Measurements from ENCODE around the gene NOP58. TPM values are rescaled to one million over a fixed set of nuclear protein-coding genes. Genes with fewer than 3 reads are reported as not detected.
"Not testable (repeated sequence)": the region's sequence is repeated elsewhere in the genome, so short reads cannot be mapped to it uniquely, and the experiment has no call there.

NOP58 gene
- total RNA-seq, 1 donor from 2014 or later, result 22.8 TPM

GRCh38 chr2:202290316-202290715 is 24.8 kb downstream of the NOP58 start:
- ATAC-seq (no peak), DNase-seq (ENCODE audit: missing footprints) (no peak)
- intact Hi-C loops (cut with DNase I), result no loop called here

DNA sequence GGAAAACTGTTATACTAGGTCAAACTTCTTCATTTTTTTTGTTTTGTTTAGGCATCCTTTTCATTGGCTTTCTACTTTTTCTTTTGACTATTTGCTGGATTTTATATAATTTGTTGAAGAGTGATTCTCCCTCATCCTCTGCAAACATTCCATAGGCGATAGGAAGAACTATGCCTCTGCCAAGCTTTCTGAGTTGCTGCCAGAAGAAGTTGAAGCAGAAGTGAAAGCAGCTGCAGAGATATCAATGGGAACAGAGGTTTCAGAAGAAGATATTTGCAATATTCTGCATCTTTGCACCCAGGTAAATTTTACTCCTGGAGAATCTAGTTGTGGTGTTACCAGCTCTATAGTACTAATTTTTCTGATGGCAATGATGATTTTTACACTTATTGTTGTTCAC is 25.4 kb downstream of the NOP58 start:
- intact Hi-C loops (cut with DNase I), result no loop called here
- ATAC-seq, result no peak
- no peak for DNase-seq (ENCODE audit: missing footprints)

DNA sequence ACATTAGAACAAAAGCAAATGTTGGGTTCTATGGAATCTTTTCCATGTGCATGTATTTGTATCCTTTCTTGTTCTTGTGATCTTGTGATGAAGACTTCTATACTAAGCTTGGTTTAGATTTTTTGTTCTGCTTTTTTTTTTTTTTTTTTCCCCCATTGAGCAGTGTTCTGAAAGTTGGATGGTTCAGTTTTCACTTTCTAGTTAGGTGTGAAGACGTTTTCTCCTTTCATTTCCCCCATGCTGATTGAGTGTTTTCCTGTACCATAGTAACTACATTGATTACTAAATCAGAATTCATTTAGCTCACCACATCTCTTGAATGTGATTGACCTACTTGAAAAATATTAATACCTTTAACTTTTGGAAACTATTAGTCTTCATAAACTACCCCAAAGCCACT is 34.1 kb downstream of the NOP58 start:
- intact Hi-C loops (cut with DNase I), result no loop called here
- ATAC-seq (no peak), DNase-seq (ENCODE audit: missing footprints) (no peak)

GRCh38 chr2:202306034-202306433 is 40.5 kb downstream of the NOP58 start:
- ATAC-seq (no peak), DNase-seq (ENCODE audit: missing footprints) (no peak)
- intact Hi-C loops (cut with DNase I), result no loop called here

DNA sequence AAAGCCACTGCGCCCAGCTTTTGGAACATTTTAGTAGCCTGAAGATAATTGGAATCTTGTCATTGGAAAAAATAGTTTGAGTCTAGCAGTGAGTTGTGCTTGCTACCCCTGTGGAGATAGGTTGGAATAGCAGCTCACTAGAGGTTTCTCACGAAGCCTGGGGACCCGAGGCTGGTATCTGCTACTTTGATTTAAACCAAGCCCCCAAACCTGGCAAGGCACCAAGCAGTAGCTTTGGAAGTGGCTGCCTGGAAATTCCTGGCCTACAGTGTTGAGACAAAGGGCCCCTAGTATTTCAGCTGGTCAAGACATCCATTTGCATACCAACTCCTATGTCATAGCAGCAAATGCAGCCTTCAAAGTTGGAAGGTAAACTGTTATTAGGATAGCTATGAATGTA is 42.1 kb downstream of the NOP58 start:
- DNase-seq (ENCODE audit: missing footprints), result no peak
- intact Hi-C loops (cut with DNase I), result no loop called here
- ATAC-seq, result no peak

DNA sequence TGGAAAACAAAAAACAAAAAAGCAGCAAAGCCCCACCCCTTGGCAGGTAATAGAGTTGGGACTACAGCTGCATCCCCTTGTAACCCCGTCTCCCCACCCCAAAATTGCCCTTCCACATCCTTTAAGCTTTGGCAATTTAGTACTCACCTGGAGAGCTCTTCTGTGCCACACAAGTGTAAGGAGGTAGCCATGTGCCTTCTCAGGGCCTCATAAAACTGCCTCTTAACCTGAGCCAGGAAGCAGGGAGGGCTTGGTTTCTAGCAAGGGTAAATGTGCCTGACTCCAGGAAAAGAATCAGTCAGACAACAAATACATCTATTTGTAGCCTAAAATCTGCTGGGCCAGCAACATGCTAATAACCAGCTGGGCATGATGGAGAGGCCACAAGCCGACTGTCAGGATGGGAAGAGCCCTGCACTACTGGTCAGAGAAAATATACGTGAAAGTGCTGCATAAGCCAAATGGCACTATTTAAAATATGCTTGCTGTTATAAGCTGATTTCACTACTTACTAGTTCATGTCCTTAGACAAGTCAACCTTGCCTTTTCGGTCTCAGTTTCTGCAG is 46.3 kb downstream of the NOP58 start:
- ATAC-seq (no peak), DNase-seq (ENCODE audit: missing footprints) (no peak)
- intact Hi-C loops (cut with DNase I), result no loop called here

GRCh38 chr2:202314116-202314515 is 48.6 kb downstream of the NOP58 start:
- DNase-seq (ENCODE audit: missing footprints), result no peak
- intact Hi-C loops (cut with DNase I), result no loop called here
- ATAC-seq, result no peak

DNA sequence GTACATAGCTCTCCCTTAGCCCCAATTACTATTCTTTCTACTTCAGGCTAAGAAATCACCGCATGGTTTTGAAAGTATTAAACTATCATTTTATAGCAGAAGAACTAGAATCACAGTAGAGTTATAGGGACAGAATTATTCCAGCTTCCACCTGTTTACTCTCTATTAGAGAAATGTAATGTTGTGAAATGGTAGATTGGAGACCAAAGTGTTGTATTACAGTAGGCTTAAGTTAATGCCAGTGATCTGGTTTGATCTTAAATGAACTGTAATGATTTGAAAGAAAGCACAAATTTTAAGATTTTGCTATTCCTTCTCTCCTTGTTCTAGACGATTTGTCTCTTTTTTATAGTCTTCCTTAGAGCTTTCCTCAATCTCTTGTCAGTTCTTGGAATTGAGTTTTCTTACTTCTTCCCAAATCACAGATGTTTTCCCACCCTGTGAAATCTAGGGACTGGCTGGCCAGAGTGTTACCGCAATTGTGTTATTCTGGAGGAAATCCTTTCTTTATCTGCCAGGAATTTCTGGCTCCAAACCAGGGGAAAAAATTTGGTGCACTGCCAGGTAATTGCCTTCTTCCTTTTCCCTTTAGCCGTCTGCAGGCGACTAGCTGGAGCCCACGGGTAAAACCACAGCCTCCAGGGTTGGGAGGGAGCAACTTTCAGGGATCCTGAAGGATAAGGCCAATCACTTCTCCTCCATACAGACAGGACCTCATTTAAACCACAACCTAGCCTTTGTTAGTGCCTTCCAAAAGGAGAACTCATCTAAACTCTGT is 51.7 kb downstream of the NOP58 start:
- peak; percentile 81 for ATAC-seq
- intact Hi-C loops (cut with DNase I), result no loop called here
- DNase-seq (ENCODE audit: missing footprints), result no peak

DNA sequence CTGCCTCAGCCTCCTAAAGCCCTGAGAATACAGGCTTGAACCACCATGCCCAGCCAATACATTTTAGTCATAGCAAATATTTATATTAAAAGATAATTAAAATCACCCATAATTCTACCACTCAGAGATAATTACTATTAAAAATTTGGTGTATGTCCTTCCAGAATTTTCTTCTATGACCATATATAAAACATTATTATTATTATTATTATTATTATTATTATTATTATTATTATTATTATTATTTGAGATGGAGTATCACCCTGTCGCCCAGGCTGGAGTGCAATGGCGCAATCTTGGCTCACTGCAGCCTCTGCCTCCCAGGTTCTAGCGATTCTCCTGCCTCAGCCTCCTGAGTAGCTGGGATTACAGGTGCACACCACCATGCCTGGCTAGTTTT is 54.8 kb downstream of the NOP58 start:
- DNase-seq (ENCODE audit: missing footprints); ATAC-seq; intact Hi-C loops (cut with DNase I): not testable (repeated sequence)

DNA sequence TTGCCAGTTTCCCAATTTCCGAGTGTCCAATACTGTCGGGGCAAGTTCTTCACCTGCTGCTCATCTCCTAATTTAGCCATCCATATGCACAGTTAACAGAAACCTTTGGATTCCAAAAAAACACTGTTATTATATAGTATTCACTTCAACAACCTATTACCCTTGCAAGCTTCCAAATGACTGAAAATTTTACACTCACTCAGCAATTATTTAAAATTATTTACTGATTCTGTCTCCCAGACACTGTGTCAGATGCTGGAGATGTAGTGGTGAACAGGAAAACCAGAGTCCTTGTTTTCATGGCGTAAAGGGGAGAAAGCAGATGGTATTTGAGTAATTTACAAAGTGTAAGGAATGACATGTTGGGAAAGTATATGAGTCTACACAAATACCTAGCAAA is 56.9 kb downstream of the NOP58 start:
- intact Hi-C loops (cut with DNase I), result no loop called here
- DNase-seq (ENCODE audit: missing footprints), result no peak
- ATAC-seq, result no peak

DNA sequence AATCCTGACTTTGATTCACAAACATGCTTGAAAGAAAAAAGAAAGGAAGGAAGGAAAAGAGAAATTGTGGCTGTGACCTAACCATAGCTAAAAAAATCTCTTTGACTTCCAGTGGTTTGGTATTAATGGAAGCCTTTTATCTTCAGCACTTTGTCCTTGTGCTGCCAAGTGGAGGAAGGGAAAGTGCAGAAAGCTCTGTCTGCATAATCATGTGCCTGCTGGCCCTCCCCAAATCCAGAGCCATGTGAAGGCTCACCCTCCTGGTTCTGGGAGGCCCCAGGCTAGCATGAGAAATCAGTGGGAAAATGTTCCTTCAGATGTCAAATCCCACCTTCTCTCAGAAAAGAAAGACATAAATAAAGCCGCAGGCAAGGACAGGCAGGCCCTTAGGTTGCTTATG is 62.3 kb downstream of the NOP58 start:
- DNase-seq (ENCODE audit: missing footprints) (no peak), ATAC-seq (peak; percentile 42)
- intact Hi-C loops (cut with DNase I), result no loop called here

GRCh38 chr2:202335791-202336467 is 70.4 kb downstream of the NOP58 start:
- intact Hi-C loops (cut with DNase I), result no loop called here
- ATAC-seq (no peak), DNase-seq (ENCODE audit: missing footprints) (no peak)

GRCh38 chr2:202337151-202337550 is 71.6 kb downstream of the NOP58 start:
- ATAC-seq (peak; percentile 46), DNase-seq (ENCODE audit: missing footprints) (no peak)
- intact Hi-C loops (cut with DNase I), result no loop called here

DNA sequence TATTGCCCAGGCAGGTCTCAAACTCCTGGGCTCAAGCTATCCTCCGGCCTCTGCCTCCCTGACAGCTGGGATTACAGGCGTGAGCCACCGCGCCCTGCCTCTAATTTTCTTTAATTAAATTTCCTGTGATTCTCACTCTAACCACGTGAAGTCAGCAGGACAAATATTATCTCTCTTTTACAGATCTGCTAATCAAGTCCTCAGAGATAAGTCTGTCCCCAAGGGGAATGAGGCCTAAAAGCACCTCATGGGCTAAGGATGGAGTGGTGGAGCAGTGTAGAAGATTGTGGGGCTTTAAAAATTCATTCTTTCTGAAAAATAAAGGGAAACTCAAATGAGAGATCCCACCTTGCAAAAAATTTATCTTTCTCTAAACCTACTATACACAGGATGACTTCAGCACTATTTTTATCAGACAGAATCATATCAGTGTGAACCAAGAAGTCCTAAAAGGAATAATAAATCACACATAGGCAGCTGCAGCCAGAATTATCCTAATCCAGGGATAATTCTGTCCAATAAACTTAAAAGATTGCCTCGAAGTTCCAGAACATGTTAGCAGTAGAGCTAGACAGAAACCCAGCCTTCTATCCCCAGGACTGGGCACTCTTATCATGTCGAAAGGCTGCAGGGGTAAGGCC is 72.3 kb downstream of the NOP58 start:
- DNase-seq (ENCODE audit: missing footprints) (no peak), ATAC-seq (no peak)
- intact Hi-C loops (cut with DNase I), result no loop called here

DNA sequence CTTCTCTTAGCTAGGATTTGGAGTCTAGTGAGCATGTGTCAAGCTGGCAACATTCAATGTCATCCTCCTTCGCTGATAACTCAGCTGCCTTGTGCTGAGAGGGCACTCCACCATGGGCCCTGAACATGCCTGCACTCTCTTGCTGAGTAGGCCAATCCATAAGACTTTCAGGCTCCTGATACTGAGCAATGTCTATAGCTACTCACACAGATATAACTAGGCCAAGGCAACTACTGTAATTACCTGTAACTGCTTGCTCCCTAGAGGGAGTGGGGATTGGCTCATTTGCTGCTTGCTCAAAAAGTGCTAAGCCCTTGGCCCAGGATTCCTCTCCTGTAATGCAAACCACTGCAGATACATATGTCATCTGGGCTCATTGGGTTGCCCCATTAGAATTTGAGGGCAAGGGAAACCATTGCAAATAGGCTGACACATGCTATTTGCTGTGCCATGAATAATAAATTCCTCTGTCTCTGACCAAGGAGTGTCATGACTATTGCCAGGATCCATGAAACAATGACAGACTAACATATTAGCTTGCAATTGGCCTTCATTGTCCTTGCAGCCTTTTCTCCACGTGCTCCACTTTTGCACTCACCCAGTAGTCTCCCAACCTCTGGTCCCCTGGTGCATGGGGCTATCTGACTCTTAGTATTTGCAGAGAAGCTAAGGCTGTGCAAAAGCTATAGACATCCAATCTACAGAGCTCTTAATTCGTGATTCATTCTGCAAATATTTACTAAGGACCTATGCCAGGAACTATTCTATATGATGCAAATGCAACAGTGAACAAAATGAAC is 73.7 kb downstream of the NOP58 start:
- intact Hi-C loops (cut with DNase I), result no loop called here
- ATAC-seq, result no peak
- no peak for DNase-seq (ENCODE audit: missing footprints)

GRCh38 chr2:202344178-202344577 is 78.6 kb downstream of the NOP58 start:
- DNase-seq (ENCODE audit: missing footprints) (no peak), ATAC-seq (no peak)
- intact Hi-C loops (cut with DNase I), result no loop called here

DNA sequence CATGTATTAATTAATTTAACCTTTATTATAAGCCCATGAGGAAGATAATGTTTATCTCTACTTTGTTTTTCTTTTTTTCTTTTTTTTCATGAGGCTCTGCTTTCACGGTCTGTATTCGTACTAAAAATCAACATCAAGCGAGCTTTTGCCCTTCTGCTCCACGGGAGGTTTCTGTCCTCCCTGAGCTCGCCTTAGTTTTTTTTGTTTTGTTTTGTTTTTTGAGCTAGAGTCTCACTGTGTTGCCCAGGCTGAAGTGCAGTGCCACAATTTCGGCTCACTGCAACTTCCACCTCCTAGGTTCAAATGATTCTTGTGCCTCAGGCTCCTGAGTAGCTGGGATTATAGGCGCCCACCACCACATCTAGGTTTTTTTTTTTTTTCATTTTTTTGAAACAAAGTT is 80.6 kb downstream of the NOP58 start:
- intact Hi-C loops (cut with DNase I), result no loop called here
- no peak for ATAC-seq
- no peak for DNase-seq (ENCODE audit: missing footprints)
